Left ventricle myocardium superior (tissue), 1 donor: ENCODE results near the gene ST6GALNAC6. TPM values are rescaled to one million over a fixed set of nuclear protein-coding genes. Genes with fewer than 3 reads are reported as not detected.

Experiments
- ATAC-seq: fragments of 200-7000 bp; cut with Tn5 transposase; one replicate; pipeline ENCODE4 v1.9.1; 2020; ENCODE audit warnings: mild to moderate bottlenecking, moderate library complexity
- DNase-seq: peaks from one replicate; pipeline ENCODE4 v3.0.0-alpha.2; 2020
- intact Hi-C: fragments of 100-400 bp; cut with micrococcal nuclease; formaldehyde crosslinking; loops from one replicate; pipeline ENCODE4 v1.11.0; 2022
- total RNA-seq: library from RNA; stranded (reverse); fragmentation: NEBNext Ultra II Directional; extraction: Animal tissue kit (Norgen Biotek cat#: 25700); gene quantifications from one replicate; pipeline ENCODE4 v1.2.1, GENCODE V29; 2021
- donor health status: DM: no; HTN: yes; CAD: no; lungs with severe emphysema.

ST6GALNAC6 gene
- total RNA-seq, 1 donor from 2014 or later = 50.5 TPM

DNA sequence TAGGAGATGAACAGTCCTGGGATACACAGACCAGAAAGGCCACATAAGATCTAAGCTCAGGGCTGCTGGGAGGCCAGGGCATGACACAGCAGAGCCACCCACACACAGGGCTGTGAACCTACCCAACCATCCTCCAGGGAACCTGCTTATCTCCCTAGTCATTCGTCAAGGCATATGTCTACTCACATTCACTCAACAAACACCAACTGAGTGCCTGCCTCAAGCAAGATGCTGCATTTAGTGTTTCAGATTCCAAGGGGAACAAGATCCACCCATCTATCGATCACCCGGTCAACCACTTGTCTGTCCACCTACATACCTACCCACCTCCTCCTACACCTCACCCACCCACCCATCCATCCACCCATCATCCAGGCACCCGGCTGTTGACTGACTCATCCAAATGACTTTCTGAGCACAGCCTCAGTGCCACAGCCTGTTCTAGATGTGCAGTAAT lies 36.4 kb upstream of the ST6GALNAC6 start:
- DNase-seq (no peak), ATAC-seq (no peak)
- intact Hi-C loops = loop anchor here (5.0 kb wide), 1 partner anchor 97 kb away; no protein-coding TSS in a partner anchor

GRCh38 chr9:127934986-127935385 lies 35.6 kb upstream of the ST6GALNAC6 start:
- ATAC-seq (no peak), DNase-seq (no peak)
- intact Hi-C loops = loop anchor here (5.0 kb wide), 1 partner anchor 97 kb away; no protein-coding TSS in a partner anchor

DNA sequence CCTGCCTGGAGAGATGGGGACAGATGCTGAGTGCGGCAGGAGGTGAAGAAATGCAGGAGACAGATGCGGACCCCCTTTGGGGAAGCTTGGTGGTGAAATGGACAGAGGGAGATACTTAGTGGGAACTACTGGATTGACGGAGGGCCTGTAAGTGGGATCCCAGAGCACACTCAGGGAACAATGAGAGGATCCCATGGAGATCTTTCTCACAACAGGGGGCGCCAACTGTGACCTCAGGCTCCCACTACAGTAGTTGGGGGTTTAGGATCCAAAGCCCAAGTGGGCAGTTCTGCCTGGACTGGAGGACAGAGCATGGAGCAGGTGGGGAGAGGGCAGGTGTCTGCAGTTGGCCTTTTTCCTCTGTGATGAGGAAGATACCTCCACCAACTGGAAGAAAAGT lies 34.8 kb upstream of the ST6GALNAC6 start:
- ATAC-seq = no peak
- no peak for DNase-seq
- intact Hi-C loops = no loop called here

DNA sequence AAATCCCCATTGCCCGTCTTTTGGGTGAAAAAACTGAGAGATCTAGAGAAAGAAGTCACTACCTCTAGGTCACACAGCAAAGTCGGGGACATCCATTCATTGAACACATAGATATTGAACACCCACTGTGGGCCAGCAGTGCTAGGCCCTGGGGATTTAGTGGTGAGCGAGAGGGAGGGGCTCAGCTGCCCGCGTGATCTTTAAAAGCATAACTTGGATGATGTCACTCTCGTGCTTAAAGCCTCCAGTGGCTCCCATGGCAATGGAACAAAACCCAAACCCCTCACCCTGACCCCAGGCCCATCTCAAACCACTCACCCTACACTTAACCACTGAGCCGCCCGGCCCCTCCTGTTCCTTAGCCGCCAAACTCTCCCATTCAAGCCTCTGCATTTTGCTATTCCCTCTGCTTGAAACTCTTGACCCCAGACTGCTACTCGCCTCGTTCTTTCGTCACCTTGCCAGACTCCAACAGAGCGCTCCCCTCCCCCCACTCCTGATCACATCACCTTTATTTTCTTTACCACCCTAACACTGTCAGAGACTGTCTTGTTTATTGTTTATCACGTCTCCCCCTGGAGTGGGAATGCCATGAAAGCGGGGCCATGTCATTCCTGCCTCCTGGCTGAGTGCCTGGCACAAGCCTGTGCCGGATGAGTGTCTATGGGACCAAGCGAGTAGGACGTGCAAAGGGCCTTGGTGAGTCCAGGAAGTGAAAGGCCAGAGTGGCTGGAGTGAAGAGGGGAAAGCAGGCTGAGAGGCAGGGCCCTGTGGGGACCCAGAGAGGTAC lies 31.9 kb upstream of the ST6GALNAC6 start:
- DNase-seq (no peak), ATAC-seq (no peak)
- intact Hi-C loops = no loop called here

DNA sequence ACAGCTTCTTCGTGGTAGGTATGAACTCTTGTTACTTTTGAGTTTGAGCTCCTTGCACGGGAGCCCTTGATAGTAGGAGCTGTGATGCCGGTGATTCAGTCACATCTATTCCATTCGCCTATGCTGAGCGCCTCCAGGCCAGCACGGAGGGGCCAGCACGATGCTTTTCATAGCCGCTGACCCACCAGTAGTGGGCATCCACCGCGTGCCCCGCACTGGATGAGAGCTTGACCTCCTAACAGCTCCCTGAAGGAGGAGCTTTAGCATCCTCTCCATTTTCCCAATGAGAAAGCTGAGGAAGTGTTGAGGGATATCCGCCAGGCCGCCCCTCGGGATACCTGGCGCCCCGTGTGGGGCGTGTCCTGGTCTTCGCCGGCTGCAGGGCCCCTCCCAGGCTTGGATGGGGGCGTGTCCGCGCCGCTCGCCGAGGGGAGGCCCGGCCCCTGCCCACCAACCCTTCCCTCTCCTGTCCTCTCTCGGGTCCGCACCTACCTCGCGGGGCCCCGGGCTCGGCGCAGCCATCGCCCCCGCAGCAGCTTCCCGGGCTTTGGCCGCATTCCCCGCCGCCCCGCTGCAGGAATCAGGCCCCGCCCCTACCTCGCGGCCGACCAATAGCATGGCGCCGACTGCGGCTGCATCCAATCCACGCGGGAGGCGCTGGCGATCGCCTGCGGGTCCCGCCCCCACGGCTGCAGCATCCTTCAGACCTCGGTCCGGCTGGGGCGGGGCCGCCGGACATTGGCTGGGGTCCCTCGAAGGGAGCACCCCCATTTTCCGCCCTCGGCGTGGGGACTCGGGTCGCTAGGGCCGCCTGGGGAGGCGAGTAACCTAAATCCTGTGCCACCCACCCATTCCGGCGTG lies 31.1 kb upstream of the ST6GALNAC6 start, which contains the start of gene PIP5KL1:
Gene PIP5KL1 (minus strand): TSS at position 547 of the 861 bp plus-strand sequence. CDS start 25 bp downstream, at position 522.
- intact Hi-C loops = no loop called here
- peak; percentile 89 for ATAC-seq
- DNase-seq = peak; percentile 92

- intact Hi-C loops = no loop called here
Observed at GRCh38 chr9:127929625-127929979, 30.2 kb upstream of the ST6GALNAC6 start.

GRCh38 chr9:127928676-127929624 lies 29.5 kb upstream of the ST6GALNAC6 start:
- intact Hi-C loops = no loop called here
- ATAC-seq = no peak
- DNase-seq = no peak

More at GRCh38 chr9:127929625-127929979, 30.2 kb upstream of the ST6GALNAC6 start:
- ATAC-seq (no peak), DNase-seq (no peak)

- ATAC-seq (peak; percentile 7), DNase-seq (no peak)
- intact Hi-C loops = no loop called here
Observed at GRCh38 chr9:127927988-127928675, 28.7 kb upstream of the ST6GALNAC6 start.

DNA sequence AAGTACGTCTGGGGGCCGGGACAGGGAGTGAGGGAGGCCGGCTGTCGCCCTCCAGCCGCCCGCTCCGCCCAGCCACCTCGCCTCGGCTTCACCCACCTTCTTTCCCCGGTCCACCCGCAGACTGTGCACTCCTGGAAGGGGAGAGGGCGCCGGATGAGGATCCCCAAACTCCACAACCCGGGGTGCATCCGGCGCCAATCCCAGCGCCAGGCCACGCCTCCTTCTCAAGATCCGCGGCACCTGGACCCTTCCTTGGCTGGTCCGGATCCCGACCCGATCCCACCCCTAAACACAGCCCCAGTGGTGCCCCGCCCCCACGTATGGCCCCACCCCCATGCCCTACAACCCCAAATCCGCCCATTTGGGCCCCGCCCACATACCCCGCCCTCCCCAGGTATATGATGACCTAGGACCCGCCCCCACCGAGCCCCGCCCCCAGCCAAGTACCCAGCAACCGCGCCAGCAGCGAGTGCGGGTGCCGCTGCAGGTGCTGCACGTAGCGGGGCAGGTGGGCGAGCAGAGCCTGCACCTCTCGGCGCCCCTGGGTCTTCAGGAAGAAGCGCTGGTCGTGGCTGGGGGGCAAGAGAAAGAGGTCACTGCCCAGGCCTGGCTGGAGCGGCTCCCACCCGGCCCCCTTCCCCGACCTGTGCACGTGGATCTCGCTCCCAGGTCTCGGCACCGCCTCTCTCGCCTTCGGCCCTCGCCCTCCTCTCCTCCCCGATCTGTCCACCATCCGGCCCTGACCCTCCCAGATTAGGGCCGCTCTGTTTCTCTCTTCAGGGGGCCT lies 28.0 kb upstream of the ST6GALNAC6 start:
- ATAC-seq (no peak), DNase-seq (no peak)
- intact Hi-C loops = no loop called here

GRCh38 chr9:127926906-127927200 lies 27.4 kb upstream of the ST6GALNAC6 start:
- intact Hi-C loops = no loop called here
- DNase-seq (no peak), ATAC-seq (no peak)

- ATAC-seq (no peak), DNase-seq (no peak)
- intact Hi-C loops = no loop called here
Observed at GRCh38 chr9:127925959-127926905, 26.8 kb upstream of the ST6GALNAC6 start.

GRCh38 chr9:127924736-127925444 lies 25.5 kb upstream of the ST6GALNAC6 start:
- intact Hi-C loops = loop anchor here (5.0 kb wide), 1 partner anchor 338 kb away; no protein-coding TSS in a partner anchor
- no peak for DNase-seq
- ATAC-seq = no peak

- intact Hi-C loops = loop anchor here (5.0 kb wide), 1 partner anchor 336 kb away; no protein-coding TSS in a partner anchor
Observed at GRCh38 chr9:127923771-127924170, 24.4 kb upstream of the ST6GALNAC6 start.

GRCh38 chr9:127923046-127923445 lies 23.6 kb upstream of the ST6GALNAC6 start:
- DNase-seq = no peak
- intact Hi-C loops = loop anchor here (5.0 kb wide), 1 partner anchor 336 kb away; no protein-coding TSS in a partner anchor
- ATAC-seq = no peak

More at GRCh38 chr9:127923771-127924170, 24.4 kb upstream of the ST6GALNAC6 start:
- ATAC-seq = no peak
- DNase-seq = no peak

DNA sequence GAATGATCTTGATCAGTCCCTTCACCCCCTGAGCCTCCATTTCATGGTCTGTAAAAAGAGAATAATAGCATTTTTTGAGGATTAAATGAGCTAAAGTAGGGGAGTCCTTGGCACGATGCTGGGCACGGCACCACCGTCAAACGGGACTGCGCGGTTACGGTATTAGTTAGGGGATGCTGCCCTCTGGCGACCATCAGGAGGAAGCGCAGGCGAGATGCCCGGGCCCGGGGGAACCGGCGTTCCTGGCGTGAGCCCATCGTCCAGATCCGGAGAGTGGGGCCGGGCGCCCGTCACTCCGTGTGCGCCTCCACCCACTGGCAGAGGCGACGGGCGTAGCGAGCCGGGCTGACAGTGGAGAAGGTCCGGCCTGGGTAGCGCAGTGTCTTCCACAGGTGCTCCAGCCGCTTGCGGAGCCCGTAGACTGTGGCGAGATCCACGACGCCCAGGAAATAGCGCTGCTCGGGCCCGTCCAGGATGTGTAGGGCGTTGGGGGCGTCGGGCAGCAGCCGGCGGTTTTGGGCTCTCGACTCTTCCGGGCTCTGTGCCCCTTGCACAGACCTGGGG lies 22.2 kb upstream of the ST6GALNAC6 start:
- intact Hi-C loops = loop anchor here (5.0 kb wide), 1 partner anchor 334 kb away; no protein-coding TSS in a partner anchor
- ATAC-seq (peak; percentile 25), DNase-seq (peak; percentile 84)
